ENCODE measurements around the gene RAD51B.
A peak's percentile ranks its signal among the peaks of the same experiment; 100 is the strongest.

RAD51B gene

GRCh38 chr14:68366656-68367055 is 547.1 kb downstream of the RAD51B start:
- peak overlapping the region in 11 of 21 experiments; percentile 0 to 75 (median 48) for H3K27ac ChIP-seq
- H3K4me3 ChIP-seq, result no peak overlapping the region

GRCh38 chr14:68367536-68367935 is 548.0 kb downstream of the RAD51B start:
- peak overlapping the region in 12 of 21 experiments; percentile 0 to 77 (median 54) for H3K27ac ChIP-seq
- H3K4me3 ChIP-seq, result no peak overlapping the region

- Histone ChIP-seq H3K4me3 (no peak overlapping the region), H3K27ac (peak overlapping the region in 12 of 21 experiments; percentile 10 to 77 (median 55))
Observed at GRCh38 chr14:68368850-68369249, 549.3 kb downstream of the RAD51B start.

- peak overlapping the region in 10 of 21 experiments; percentile 10 to 77 (median 61) for H3K27ac ChIP-seq
Observed at GRCh38 chr14:68369281-68370056, 549.9 kb downstream of the RAD51B start.

GRCh38 chr14:68370057-68370360 is 550.4 kb downstream of the RAD51B start:
- H3K27ac ChIP-seq, result peak overlapping the region in 5 of 21 experiments; percentile 13 to 77 (median 63)
- no peak overlapping the region for H3K4me3 ChIP-seq

More at GRCh38 chr14:68369281-68370056, 549.9 kb downstream of the RAD51B start:
- no peak overlapping the region for H3K4me3 ChIP-seq

- H3K4me3 ChIP-seq, result no peak overlapping the region
- peak overlapping the region in 1 of 21 experiments; percentile 24 for H3K27ac ChIP-seq
Observed at GRCh38 chr14:68372368-68372767, 552.8 kb downstream of the RAD51B start.

- Histone ChIP-seq H3K4me3 (no peak overlapping the region), H3K27ac (no peak overlapping the region)
Observed at GRCh38 chr14:68373124-68373646, 553.6 kb downstream of the RAD51B start.

- Histone ChIP-seq H3K27ac (peak overlapping the region in 4 of 21 experiments; percentile 12 to 75 (median 54)), H3K4me3 (no peak overlapping the region)
Observed at GRCh38 chr14:68373847-68374444, 554.4 kb downstream of the RAD51B start.

GRCh38 chr14:68374682-68375081 is 555.1 kb downstream of the RAD51B start:
- Histone ChIP-seq H3K4me3 (no peak overlapping the region), H3K27ac (peak overlapping the region in 9 of 21 experiments; percentile 8 to 86 (median 59))

- peak overlapping the region in 10 of 21 experiments; percentile 8 to 86 (median 74) for H3K27ac ChIP-seq
- no peak overlapping the region for H3K4me3 ChIP-seq
Observed at GRCh38 chr14:68375376-68375775, 555.8 kb downstream of the RAD51B start.

GRCh38 chr14:68376067-68376779 is 556.6 kb downstream of the RAD51B start:
- peak overlapping the region in 19 of 21 experiments; percentile 37 to 86 (median 75) for H3K27ac ChIP-seq
- H3K4me3 ChIP-seq, result no peak overlapping the region

GRCh38 chr14:68377006-68377405 is 557.4 kb downstream of the RAD51B start:
- peak overlapping the region in 20 of 21 experiments; percentile 37 to 86 (median 75) for H3K27ac ChIP-seq

GRCh38 chr14:68377459-68377858 is 557.9 kb downstream of the RAD51B start:
- peak overlapping the region in 20 of 21 experiments; percentile 37 to 86 (median 75) for H3K27ac ChIP-seq
- no peak overlapping the region for H3K4me3 ChIP-seq

More at GRCh38 chr14:68377006-68377405, 557.4 kb downstream of the RAD51B start:
- no peak overlapping the region for H3K4me3 ChIP-seq

- H3K27ac ChIP-seq, result peak overlapping the region in 19 of 21 experiments; percentile 7 to 86 (median 68)
- H3K4me3 ChIP-seq, result no peak overlapping the region
Observed at GRCh38 chr14:68379510-68380328, 560.1 kb downstream of the RAD51B start.

- H3K27ac ChIP-seq, result peak overlapping the region in 16 of 21 experiments; percentile 7 to 86 (median 70)
- no peak overlapping the region for H3K4me3 ChIP-seq
Observed at GRCh38 chr14:68380329-68380741, 560.8 kb downstream of the RAD51B start.

- Histone ChIP-seq H3K4me3 (no peak overlapping the region), H3K27ac (peak overlapping the region in 20 of 21 experiments; percentile 5 to 80 (median 64))
Observed at GRCh38 chr14:68384335-68384734, 564.8 kb downstream of the RAD51B start.

- no peak overlapping the region for H3K4me3 ChIP-seq
- peak overlapping the region in 20 of 21 experiments; percentile 5 to 80 (median 64) for H3K27ac ChIP-seq
Observed at GRCh38 chr14:68384881-68385280, 565.3 kb downstream of the RAD51B start.

- H3K4me3 ChIP-seq, result no peak overlapping the region
- H3K27ac ChIP-seq, result peak overlapping the region in 10 of 21 experiments; percentile 7 to 77 (median 41)
Observed at GRCh38 chr14:68386446-68386845, 566.9 kb downstream of the RAD51B start.

All from skin epidermis (tissue), 12 donors.